ENCODE measurements around the gene MDM1.

GRCh38 chr12:68303850-68304249 is 28.3 kb downstream of the MDM1 start:
- TF ChIP-seq, protein P1, sequence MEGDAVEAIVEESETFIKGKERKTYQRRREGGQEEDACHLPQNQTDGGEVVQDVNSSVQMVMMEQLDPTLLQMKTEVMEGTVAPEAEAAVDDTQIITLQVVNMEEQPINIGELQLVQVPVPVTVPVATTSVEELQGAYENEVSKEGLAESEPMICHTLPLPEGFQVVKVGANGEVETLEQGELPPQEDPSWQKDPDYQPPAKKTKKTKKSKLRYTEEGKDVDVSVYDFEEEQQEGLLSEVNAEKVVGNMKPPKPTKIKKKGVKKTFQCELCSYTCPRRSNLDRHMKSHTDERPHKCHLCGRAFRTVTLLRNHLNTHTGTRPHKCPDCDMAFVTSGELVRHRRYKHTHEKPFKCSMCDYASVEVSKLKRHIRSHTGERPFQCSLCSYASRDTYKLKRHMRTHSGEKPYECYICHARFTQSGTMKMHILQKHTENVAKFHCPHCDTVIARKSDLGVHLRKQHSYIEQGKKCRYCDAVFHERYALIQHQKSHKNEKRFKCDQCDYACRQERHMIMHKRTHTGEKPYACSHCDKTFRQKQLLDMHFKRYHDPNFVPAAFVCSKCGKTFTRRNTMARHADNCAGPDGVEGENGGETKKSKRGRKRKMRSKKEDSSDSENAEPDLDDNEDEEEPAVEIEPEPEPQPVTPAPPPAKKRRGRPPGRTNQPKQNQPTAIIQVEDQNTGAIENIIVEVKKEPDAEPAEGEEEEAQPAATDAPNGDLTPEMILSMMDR (tag by site-specific recombination; IDR thresholded peaks at IDR 0.05) = no peak
- TF ChIP-seq MEIS1 (CRISPR knock-in tag; IDR thresholded peaks at IDR 0.05; ENCODE audit: borderline replicate concordance) (no peak), YY2 (tag by site-specific recombination; IDR thresholded peaks at IDR 0.05) (no peak), ZNF548 (tag by site-specific recombination; IDR thresholded peaks at IDR 0.05) (no peak), ZNF274 (IDR thresholded peaks at IDR 0.05; ENCODE audit: low read length) (no peak), ZNF274 (tag by site-specific recombination; IDR thresholded peaks at IDR 0.05; ENCODE audit: borderline replicate concordance) (no peak), BCL11A (tag by site-specific recombination; IDR thresholded peaks at IDR 0.05; ENCODE audit: low read depth) (no peak), ZNF658 (tag by site-specific recombination; IDR thresholded peaks at IDR 0.05) (no peak), ZFP69B (tag by site-specific recombination; IDR thresholded peaks at IDR 0.05) (no peak), ZNF280C (tag by site-specific recombination; IDR thresholded peaks at IDR 0.05) (no peak), ZNF362 (tag by site-specific recombination; IDR thresholded peaks at IDR 0.05) (no peak), ZNF776 (tag by site-specific recombination; IDR thresholded peaks at IDR 0.05; ENCODE audit: borderline replicate concordance) (no peak)
- TF ChIP-seq, protein P2, sequence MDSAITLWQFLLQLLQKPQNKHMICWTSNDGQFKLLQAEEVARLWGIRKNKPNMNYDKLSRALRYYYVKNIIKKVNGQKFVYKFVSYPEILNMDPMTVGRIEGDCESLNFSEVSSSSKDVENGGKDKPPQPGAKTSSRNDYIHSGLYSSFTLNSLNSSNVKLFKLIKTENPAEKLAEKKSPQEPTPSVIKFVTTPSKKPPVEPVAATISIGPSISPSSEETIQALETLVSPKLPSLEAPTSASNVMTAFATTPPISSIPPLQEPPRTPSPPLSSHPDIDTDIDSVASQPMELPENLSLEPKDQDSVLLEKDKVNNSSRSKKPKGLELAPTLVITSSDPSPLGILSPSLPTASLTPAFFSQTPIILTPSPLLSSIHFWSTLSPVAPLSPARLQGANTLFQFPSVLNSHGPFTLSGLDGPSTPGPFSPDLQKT (IDR thresholded peaks at IDR 0.05; ENCODE audit: borderline replicate concordance, low read depth, low read length) = no peak
- TF ChIP-seq, protein P3, sequence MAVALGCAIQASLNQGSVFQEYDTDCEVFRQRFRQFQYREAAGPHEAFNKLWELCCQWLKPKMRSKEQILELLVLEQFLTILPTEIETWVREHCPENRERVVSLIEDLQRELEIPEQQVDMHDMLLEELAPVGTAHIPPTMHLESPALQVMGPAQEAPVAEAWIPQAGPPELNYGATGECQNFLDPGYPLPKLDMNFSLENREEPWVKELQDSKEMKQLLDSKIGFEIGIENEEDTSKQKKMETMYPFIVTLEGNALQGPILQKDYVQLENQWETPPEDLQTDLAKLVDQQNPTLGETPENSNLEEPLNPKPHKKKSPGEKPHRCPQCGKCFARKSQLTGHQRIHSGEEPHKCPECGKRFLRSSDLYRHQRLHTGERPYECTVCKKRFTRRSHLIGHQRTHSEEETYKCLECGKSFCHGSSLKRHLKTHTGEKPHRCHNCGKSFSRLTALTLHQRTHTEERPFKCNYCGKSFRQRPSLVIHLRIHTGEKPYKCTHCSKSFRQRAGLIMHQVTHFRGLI (tag by site-specific recombination; IDR thresholded peaks at IDR 0.05) = no peak
- TF ChIP-seq, protein P4, sequence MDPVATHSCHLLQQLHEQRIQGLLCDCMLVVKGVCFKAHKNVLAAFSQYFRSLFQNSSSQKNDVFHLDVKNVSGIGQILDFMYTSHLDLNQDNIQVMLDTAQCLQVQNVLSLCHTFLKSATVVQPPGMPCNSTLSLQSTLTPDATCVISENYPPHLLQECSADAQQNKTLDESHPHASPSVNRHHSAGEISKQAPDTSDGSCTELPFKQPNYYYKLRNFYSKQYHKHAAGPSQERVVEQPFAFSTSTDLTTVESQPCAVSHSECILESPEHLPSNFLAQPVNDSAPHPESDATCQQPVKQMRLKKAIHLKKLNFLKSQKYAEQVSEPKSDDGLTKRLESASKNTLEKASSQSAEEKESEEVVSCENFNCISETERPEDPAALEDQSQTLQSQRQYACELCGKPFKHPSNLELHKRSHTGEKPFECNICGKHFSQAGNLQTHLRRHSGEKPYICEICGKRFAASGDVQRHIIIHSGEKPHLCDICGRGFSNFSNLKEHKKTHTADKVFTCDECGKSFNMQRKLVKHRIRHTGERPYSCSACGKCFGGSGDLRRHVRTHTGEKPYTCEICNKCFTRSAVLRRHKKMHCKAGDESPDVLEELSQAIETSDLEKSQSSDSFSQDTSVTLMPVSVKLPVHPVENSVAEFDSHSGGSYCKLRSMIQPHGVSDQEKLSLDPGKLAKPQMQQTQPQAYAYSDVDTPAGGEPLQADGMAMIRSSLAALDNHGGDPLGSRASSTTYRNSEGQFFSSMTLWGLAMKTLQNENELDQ (tag by site-specific recombination; IDR thresholded peaks at IDR 0.05; ENCODE audit: low read depth) = no peak

Data from HEK293 (cell line).